AG04449 (cell line): ENCODE data around the gene BRMS1L.
A peak's percentile ranks its signal among the peaks of the same experiment; 100 is the strongest.
"Not testable (repeated sequence)": the region's sequence is repeated elsewhere in the genome, so short reads cannot be mapped to it uniquely, and the experiment has no call there.

ENCODE experiments used
- CTCF ChIA-PET: fragments of 350-600 bp; formaldehyde crosslinking; extraction: SDS; loops from one replicate; lab custom pipeline; 2021; ENCODE audit warnings: antibody characterized with exemption; lab: Yijun Ruan, JAX
- POLR2A ChIA-PET: fragments of 400-600, 350-600 bp; formaldehyde crosslinking; extraction: SDS; loops from one replicate; lab custom pipeline; 2020; ENCODE audit warnings: antibody characterized with exemption, inconsistent platforms; lab: Yijun Ruan, JAX
- DNase-seq: peaks from one replicate; pipeline ENCODE4 v3.0.0-alpha.2; 2010; ENCODE audit warnings: low read depth, low spot score
- H3K4me3 ChIP-seq: 2 replicates; pipeline ENCODE4 v1.5.1; 2011; ENCODE audit warnings: low read depth, mild to moderate bottlenecking, control low read depth, low read length
- TF ChIP-seq, protein P1 (sequence below): IDR thresholded peaks from one replicate; pipeline ENCODE4 v1.5.1; 2011; ENCODE audit warnings: mild to moderate bottlenecking, moderate library complexity, low read length, control low read depth, inconsistent platforms; ENCODE audit not compliant: insufficient read depth; ENCODE audit errors: missing control alignments

Gene BRMS1L

GRCh38 chr14:35819591-35820540 lies 6.3 kb upstream of the BRMS1L start:
- CTCF ChIA-PET = interaction anchor here (0.9 to 8.4 kb wide), 8 partner anchors 8 to 677 kb away, joined by 3 to 80 read pairs (median 6); partner anchors contain the start of gene RALGAPA1
- H3K4me3 ChIP-seq = no peak overlapping the region
- POLR2A ChIA-PET = no interaction called here
- TF ChIP-seq, protein P1, sequence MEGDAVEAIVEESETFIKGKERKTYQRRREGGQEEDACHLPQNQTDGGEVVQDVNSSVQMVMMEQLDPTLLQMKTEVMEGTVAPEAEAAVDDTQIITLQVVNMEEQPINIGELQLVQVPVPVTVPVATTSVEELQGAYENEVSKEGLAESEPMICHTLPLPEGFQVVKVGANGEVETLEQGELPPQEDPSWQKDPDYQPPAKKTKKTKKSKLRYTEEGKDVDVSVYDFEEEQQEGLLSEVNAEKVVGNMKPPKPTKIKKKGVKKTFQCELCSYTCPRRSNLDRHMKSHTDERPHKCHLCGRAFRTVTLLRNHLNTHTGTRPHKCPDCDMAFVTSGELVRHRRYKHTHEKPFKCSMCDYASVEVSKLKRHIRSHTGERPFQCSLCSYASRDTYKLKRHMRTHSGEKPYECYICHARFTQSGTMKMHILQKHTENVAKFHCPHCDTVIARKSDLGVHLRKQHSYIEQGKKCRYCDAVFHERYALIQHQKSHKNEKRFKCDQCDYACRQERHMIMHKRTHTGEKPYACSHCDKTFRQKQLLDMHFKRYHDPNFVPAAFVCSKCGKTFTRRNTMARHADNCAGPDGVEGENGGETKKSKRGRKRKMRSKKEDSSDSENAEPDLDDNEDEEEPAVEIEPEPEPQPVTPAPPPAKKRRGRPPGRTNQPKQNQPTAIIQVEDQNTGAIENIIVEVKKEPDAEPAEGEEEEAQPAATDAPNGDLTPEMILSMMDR = no peak
- no peak for DNase-seq

- ChIA-PET POLR2A (no interaction called here), CTCF (interaction anchor here (0.8 to 8.4 kb wide), 18 partner anchors 8 to 399 kb away, joined by 3 to 80 read pairs (median 4); partner anchors contain the start of gene RALGAPA1)
- DNase-seq = no peak
- no peak overlapping the region for H3K4me3 ChIP-seq
- TF ChIP-seq, protein P1 = peak; percentile 73
These were observed 4.3 kb upstream of the BRMS1L start for GRCh38 chr14:35821564-35822411.

GRCh38 chr14:35822501-35822900 lies 3.6 kb upstream of the BRMS1L start:
- POLR2A ChIA-PET = no interaction called here
- TF ChIP-seq, protein P1 = no peak
- no peak for DNase-seq
- H3K4me3 ChIP-seq = no peak overlapping the region
- CTCF ChIA-PET = interaction anchor here (0.8 to 8.4 kb wide), 15 partner anchors 9 to 400 kb away, joined by 3 to 80 read pairs (median 4); partner anchors contain the start of gene RALGAPA1

DNA sequence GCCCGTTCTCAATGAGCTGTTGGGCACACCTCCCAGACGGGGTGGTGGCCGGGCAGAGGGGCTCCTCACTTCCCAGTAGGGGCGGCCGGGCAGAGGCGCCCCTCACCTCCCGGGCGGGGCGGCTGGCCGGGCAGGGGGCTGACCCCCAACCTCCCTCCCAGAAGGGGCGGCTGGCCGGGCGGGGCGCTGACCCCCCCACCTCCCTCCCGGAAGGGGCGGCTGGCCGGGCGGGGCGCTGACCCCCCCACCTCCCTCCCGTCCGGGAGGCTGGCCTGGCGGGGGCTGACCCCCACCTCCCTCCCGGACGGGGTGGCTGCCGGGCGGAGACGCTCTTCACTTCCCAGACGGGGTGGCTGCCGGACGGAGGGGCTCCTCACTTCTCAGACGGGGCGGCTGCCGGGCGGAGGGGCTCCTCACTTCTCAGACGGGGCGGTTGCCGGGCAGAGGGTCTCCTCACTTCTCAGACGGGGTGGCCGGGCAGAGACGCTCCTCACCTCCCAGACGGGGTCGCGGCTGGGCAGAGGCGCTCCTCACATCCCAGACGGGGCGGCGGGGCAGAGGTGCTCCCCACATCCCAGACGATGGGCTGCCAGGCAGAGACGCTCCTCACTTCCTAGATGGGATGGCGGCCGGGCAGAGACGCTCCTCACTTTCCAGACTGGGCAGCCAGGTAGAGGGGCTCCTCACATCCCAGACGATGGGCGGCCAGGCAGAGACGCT lies 1.5 kb upstream of the BRMS1L start:
- DNase-seq, POLR2A ChIA-PET, H3K4me3 ChIP-seq: not testable (repeated sequence)
- CTCF ChIA-PET = interaction anchor here (3.6 kb wide), 1 partner anchor 9 kb away, joined by 45 read pairs; no protein-coding TSS in a partner anchor

- ChIA-PET POLR2A (interaction anchor here (0.6 to 1.4 kb wide), 3 partner anchors 17 to 86 kb away, joined by 3 to 6 read pairs (median 5); partner anchors contain the start of gene RALGAPA1), CTCF (interaction anchor here (0.6 to 3.6 kb wide), 5 partner anchors 10 to 405 kb away, joined by 3 to 45 read pairs (median 3); no protein-coding TSS in a partner anchor)
- TF ChIP-seq, protein P1 = no peak
- DNase-seq = no peak
- peak overlapping the region; percentile 49 for H3K4me3 ChIP-seq
These were observed 245 bp upstream of the BRMS1L start for GRCh38 chr14:35825968-35826217.

GRCh38 chr14:35826952-35827416 lies 846 bp downstream of the BRMS1L start:
- ChIA-PET POLR2A (interaction anchor here (1.4 kb wide), 1 partner anchor 18 kb away, joined by 6 read pairs; the partner anchor contains the start of gene RALGAPA1), CTCF (interaction anchor here (3.6 kb wide), 1 partner anchor 11 kb away, joined by 45 read pairs; no protein-coding TSS in a partner anchor)
- H3K4me3 ChIP-seq = peak overlapping the region; percentile 100
- TF ChIP-seq, protein P1 = no peak
- DNase-seq = no peak
